Epithelial cell of proximal tubule (primary cell): ENCODE results near the gene IGF2R. TPM values are rescaled to one million over a fixed set of nuclear protein-coding genes. Genes with fewer than 3 reads are reported as not detected.

Experiments used
- DNase-seq: peaks from one replicate; pipeline ENCODE4 v3.0.0-alpha.2; 2011; ENCODE audit warnings: low read depth
- H3K4me3 ChIP-seq: 2 replicates; pipeline ENCODE4 v1.5.1; 2011; ENCODE audit warnings: low read depth, mild to moderate bottlenecking, low read length
- CTCF ChIP-seq: conservative IDR thresholded peaks from 2 replicates; pipeline ENCODE4 v1.5.1; 2012; ENCODE audit warnings: low read depth, mild to moderate bottlenecking, low read length
- total RNA-seq: library from RNA; depleted of rRNA; stranded (reverse); fragments of >200 nt; gene quantifications from 2 replicates; pipeline ENCODE4 v1.2.3, GENCODE V29; 2015

Gene IGF2R
- total RNA-seq, 1 donor from 2014 or later = 50.8 TPM

DNA sequence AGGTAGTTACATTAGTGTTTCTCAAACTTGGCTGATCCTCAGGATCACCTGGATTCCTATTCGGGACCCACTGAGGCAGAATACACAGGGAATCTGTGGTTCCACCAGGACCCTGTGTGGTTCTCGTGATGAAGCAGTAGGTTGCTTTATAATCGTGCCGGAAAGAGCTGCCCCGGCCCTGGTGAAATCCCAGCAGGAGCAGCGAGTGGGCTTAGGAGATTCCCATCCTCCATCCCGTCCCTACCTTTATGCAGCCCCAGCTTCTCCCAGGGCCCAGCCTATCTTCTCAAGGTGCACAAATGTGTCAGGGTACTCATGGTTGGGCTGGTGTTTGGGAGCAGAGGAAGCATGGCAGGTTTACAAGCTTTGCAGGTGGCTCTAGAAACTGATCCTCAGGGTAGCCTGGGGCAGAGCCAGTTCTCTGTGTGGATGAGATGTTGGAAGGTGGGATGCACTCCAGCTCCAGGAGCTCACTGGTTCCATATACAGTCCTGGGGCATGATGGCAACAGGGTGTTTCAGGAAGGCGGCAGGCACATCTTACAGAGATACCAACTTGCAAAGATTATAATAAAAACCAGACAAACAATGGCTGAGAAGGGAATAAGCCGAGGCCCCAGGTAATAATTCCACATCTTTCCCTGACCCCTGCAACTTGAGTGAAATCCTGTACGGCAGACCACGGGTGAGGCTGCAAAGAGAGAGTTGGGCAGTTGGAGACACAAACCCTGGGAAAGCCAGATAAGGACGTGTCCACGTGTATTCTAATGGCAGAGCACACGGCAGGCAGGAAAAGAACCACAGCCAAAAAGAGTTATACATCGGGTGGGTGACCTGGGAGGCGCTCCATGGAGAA lies 158.6 kb downstream of the IGF2R start:
- no peak for DNase-seq
- TF ChIP-seq CTCF = no peak
- no peak overlapping the region for H3K4me3 ChIP-seq

- DNase-seq = no peak
- no peak for TF ChIP-seq CTCF
- H3K4me3 ChIP-seq = no peak overlapping the region
These were observed 159.3 kb downstream of the IGF2R start for GRCh38 chr6:160128125-160128683.

- no peak for TF ChIP-seq CTCF
- DNase-seq = no peak
- no peak overlapping the region for H3K4me3 ChIP-seq
These were observed 160.1 kb downstream of the IGF2R start for GRCh38 chr6:160128879-160129516.

GRCh38 chr6:160129881-160130615 lies 161.2 kb downstream of the IGF2R start:
- no peak overlapping the region for H3K4me3 ChIP-seq
- DNase-seq = no peak
- TF ChIP-seq CTCF = no peak

DNA sequence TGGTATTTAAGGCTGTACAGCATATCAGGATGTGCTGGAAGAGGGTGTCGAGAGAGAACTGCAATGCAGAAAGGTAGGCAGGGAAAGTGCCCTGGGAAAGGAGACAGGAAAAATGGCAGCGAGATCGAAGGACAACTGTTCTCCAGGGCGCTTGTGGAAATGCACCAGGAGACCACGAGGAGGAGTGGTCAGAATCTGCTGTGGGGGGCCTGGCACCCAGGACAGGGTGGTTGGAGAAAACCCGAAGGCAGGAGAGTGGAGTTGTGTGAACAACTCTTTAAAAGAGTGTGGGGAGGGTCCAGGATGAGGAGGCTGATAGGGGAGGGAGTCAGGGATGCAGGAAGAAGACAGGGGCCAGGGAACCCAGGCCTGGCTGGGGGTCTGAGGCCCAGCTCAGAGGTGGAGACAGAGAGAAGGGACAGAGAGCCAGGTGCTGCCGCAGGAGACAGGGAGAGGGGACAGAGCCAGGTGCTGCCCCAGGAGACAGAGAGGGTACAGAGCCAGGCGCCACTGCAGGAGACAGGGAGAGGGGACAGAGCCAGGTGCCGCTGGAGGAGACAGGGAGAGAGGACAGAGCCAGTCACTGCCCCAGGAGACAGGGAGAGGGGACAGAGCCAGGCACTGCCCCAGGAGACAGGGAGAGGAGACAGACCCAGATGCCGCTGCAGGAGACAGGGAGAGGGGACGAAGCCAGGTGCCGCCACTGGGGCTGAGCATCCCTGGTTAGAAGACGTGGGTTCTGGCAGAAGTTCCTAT lies 162.0 kb downstream of the IGF2R start:
- no peak overlapping the region for H3K4me3 ChIP-seq

More for the DNA sequence above, 162.0 kb downstream of the IGF2R start:
- no peak for DNase-seq
- TF ChIP-seq CTCF = no peak
